HG03442 (cell line): Measurements from ENCODE around the gene GRM3.

Experiments
- ATAC-seq: cut with Tn5 transposase; IDR thresholded peaks from one replicate; pipeline ENCODE4 v1.9.1; 2021; ENCODE audit warnings: mild to moderate bottlenecking, moderate library complexity; ENCODE audit not compliant: unreplicated experiment

The GRM3 gene

GRCh38 chr7:86689363-86689762, 45.7 kb downstream of the GRM3 start:
- ATAC-seq, result no peak

GRCh38 chr7:86692755-86693154, 49.0 kb downstream of the GRM3 start:
- ATAC-seq, result no peak

DNA sequence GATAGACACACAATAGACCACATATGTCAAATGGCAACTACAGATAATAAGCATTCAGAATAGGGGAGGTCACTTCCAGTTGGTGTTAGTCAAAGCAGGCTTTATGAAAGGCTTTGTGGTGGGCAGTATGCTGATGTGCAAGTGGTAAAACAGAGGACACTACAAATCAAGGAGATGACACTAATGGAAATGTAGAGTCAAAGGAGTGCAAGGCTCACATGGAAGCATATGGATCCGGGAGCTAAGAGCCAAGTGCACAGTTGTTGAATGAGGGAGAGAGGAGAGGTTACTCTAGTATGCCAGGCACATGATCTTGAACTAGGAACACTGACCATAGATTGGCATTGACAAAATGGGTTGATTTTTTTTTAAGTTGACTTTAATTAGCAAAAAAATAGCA, 62.7 kb downstream of the GRM3 start:
- ATAC-seq, result no peak

DNA sequence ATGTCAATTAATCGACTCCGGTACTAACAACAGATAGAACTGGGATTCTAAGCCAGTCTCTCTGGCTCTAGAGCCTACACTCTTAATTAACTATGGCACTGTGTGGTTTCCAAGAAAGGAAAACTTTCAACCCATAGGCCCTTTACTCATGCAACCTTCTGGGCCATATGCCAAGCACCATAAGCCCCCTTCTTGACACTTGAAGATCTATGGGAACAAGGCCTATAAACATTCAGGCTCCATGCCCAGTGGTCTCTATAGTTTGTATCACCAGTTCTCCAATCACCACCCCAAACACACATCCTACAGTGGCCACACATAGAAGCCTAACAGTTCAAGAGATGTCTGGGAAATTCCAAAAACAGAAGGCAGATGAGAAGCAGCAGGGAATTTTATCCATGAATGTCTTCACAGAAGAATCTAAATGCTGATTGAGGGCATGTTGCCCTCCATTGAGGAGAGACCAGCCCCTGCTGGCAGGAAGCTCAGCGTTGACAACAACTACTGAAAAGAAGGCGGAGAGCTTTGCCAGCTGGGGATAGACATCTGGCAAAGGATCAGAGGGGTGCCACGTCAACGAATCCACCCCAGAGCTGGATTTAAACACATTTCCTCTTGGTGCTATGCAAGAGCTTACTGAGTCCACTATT, 64.4 kb downstream of the GRM3 start:
- no peak for ATAC-seq

DNA sequence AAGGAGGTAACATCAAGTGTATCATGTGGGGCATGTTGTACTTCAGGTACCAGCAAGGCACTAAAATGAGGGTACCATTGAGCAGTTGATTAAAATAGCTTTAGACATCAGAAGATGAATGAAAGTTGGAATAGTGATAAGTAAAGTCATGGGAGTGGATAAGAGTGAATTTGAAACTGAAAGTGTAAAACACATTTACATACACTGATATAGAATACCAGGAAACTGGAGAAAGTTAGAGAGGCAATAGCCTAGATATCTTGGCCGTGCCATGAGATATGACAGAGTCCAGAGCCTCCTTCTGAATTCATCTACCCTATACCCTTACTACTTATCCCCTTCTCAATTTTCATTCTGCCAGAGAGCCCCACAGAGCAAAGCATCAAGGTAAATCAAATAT, 76.6 kb downstream of the GRM3 start:
- ATAC-seq, result peak; percentile 64

- no peak for ATAC-seq
Measured at GRCh38 chr7:86733783-86734182, 90.1 kb downstream of the GRM3 start.

- no peak for ATAC-seq
Measured at GRCh38 chr7:86745013-86745745, 101.5 kb downstream of the GRM3 start.

DNA sequence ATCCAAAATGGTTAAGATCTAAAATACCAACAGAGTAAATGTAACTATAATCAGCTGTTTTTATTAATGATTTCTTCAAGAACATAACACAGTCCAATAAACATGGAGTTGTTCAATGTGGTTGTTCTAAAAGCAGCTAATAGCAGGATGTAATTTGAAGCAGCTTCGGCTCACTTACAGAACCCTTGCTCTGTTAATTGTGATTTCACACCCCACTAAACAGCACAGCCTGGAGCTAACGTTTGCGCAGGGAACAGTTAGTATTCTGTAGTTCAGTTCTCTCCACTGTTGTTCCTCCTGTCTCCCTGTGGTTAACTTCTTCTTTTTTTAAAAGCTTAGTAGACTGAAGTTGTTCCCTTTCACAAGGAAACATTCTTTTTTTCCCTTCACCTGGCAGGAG, 104.0 kb downstream of the GRM3 start:
- ATAC-seq, result no peak

DNA sequence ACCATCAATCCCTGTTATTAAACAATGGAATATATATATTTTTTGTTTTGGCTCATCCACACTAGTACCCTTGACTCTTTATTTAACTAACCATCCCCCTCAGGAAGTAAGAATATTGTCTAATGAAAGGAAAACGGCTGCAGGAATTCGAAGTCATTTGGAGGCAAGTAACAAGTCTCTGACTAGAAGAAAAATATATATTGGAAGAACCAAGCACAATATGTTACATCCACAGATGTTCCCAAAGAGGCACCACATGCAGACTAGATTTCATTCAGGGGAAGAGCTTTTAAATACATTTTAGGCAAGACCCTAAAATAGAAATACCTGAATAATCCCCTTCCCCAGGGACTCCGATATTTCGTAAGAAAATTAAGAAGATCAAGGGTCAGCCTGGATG, 104.5 kb downstream of the GRM3 start:
- ATAC-seq, result no peak

- ATAC-seq, result peak; percentile 75
Measured at GRCh38 chr7:86748843-86749719, 105.4 kb downstream of the GRM3 start.

GRCh38 chr7:86749741-86750665, 106.3 kb downstream of the GRM3 start:
- ATAC-seq, result no peak

DNA sequence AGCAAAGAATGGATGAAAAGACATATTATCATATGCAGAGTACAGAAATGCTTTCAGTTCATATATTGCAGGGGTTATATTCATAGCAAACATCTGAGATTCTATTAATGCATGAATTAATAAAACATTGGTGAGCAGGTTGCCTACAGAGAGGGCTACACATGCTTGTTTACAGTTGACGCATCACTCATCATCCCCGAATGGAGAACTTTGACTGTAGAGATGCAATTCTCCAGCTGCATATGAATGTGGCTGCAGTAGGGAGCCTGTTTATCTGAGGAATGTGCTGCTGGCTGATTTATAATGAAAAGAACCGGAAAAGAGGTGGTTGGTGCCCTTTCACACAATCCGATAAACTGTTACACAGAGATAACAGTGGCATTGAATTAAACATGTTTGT, 116.5 kb downstream of the GRM3 start:
- ATAC-seq, result no peak

- no peak for ATAC-seq
Measured at GRCh38 chr7:86762129-86762528, 118.4 kb downstream of the GRM3 start.

DNA sequence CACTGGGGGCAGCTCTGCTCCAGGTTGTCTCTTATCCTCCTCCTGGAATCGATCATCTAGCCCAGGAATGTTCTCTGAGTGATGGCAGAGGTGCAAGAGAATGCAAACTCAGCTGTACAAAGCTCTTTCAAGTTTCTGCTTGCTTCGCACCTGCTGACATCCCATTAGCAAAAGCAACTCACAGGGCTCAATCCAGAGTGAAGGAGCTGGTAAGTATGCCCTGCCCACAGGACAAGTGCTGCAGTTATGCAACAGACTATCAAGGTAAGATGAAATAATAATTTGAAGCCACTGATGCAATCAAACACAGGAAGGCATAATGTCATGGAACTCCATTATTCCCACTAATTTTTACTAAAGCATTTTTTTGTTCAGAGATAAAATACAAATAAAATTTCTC, 122.2 kb downstream of the GRM3 start:
- ATAC-seq, result no peak

GRCh38 chr7:86768394-86768793, 124.7 kb downstream of the GRM3 start:
- ATAC-seq, result peak; percentile 45

- ATAC-seq, result peak; percentile 86
Measured at GRCh38 chr7:86768967-86769760, 125.5 kb downstream of the GRM3 start.

GRCh38 chr7:86773309-86773708, 129.6 kb downstream of the GRM3 start:
- peak; percentile 33 for ATAC-seq

DNA sequence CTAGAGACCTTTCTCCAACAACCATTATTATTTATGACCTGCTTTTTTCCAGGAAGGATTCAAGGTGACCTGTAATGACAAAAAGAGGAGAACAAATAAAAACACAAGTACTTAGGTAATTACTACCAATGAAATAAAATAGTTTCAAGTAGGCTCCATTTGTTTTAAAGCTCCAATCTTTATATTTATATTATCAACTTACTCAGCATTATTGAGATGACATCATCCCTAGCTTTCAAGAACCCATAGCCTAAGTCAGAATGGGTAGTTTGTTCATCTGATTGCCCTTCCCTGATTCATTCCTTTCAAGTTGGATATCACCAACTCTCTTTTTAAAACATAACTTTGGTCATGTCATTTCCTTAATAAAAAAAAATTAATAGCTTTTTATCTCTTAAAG, 131.5 kb downstream of the GRM3 start:
- ATAC-seq, result no peak

- no peak for ATAC-seq
Measured at GRCh38 chr7:86776136-86776535, 132.4 kb downstream of the GRM3 start.

DNA sequence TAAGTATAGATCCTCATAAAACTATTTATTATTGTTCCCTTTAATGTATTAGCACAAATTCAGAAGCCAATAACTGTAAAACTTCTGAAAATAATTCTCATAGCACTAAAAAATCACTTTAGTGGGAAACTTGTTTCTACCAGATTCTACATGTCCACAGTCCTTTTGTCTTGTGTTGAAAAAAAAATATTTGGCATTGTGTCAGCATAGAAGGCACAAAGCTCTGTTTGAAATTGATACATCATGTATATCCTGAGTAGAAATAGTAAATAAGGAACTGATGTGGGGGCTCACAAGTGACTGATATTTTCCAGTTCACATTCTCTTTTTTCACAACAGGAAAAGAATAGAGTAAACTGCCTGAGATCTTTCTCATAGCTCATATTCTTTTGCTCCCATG, 134.6 kb downstream of the GRM3 start:
- ATAC-seq, result no peak
